ENCODE results near the gene FBLIM1.

FBLIM1 gene

GRCh38 chr1:15765495-15766194 is 7.0 kb downstream of the FBLIM1 start:
- no peak for DNase-seq (ENCODE audit: low read depth)
- no peak for TF ChIP-seq MAX (IDR thresholded peaks at IDR 0.05; ENCODE audit: low read depth, low read length)
- TF ChIP-seq POLR2A (IDR thresholded peaks at IDR 0.05; ENCODE audit: extremely low read depth, insufficient read length): no peak
- no peak for TF ChIP-seq CTCF (IDR thresholded peaks at IDR 0.05; ENCODE audit: low read depth, low read length)
- TF ChIP-seq MYC (IDR thresholded peaks at IDR 0.05; ENCODE audit: low read depth, low read length): no peak
- no peak overlapping the region for H3K4me3 ChIP-seq (ENCODE audit: low read depth, low read length)

- no peak for DNase-seq (ENCODE audit: low read depth)
- no peak overlapping the region for H3K4me3 ChIP-seq (ENCODE audit: low read depth, low read length)
- TF ChIP-seq MYC (IDR thresholded peaks at IDR 0.05; ENCODE audit: low read depth, low read length) (no peak), POLR2A (IDR thresholded peaks at IDR 0.05; ENCODE audit: extremely low read depth, insufficient read length) (no peak), MAX (IDR thresholded peaks at IDR 0.05; ENCODE audit: low read depth, low read length) (no peak), CTCF (IDR thresholded peaks at IDR 0.05; ENCODE audit: low read depth, low read length) (no peak)
These were observed 9.3 kb downstream of the FBLIM1 start for GRCh38 chr1:15767941-15768340.

GRCh38 chr1:15768388-15768787 is 9.8 kb downstream of the FBLIM1 start:
- no peak overlapping the region for H3K4me3 ChIP-seq (ENCODE audit: low read depth, low read length)
- no peak for DNase-seq (ENCODE audit: low read depth)
- TF ChIP-seq POLR2A (IDR thresholded peaks at IDR 0.05; ENCODE audit: extremely low read depth, insufficient read length) (no peak), CTCF (IDR thresholded peaks at IDR 0.05; ENCODE audit: low read depth, low read length) (no peak), MAX (IDR thresholded peaks at IDR 0.05; ENCODE audit: low read depth, low read length) (no peak), MYC (IDR thresholded peaks at IDR 0.05; ENCODE audit: low read depth, low read length) (no peak)

DNA sequence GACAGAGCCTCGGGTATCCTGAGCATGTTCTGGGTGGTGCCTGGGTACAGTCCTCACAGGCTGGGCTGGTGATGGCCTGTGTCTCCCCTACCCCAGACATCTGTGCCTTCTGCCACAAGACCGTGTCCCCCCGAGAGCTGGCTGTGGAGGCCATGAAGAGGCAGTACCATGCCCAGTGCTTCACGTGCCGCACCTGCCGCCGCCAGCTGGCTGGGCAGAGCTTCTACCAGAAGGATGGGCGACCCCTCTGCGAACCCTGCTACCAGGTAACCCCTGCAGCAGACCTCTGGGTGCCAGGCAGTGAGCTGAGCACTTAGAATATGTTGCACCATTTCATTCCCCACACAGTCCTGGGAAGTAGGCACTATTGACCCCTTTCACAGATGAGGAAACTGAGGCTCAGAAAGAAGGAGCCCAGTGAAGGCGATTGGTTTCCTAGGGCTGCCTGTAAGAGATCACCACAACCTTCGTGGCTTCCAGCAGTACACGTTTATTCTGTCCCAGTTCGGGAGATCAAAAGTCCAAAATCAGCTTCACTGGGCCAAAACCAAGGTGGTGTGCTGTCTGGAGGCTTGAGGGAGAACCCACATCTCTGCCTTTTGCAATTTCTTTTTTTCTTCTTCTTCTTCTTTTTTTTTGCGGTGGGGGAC is 11.8 kb downstream of the FBLIM1 start:
- no peak overlapping the region for H3K4me3 ChIP-seq (ENCODE audit: low read depth, low read length)
- TF ChIP-seq POLR2A (IDR thresholded peaks at IDR 0.05; ENCODE audit: extremely low read depth, insufficient read length) (no peak), CTCF (IDR thresholded peaks at IDR 0.05; ENCODE audit: low read depth, low read length) (no peak), MYC (IDR thresholded peaks at IDR 0.05; ENCODE audit: low read depth, low read length) (no peak)
- no peak for DNase-seq (ENCODE audit: low read depth)

- TF ChIP-seq CTCF (IDR thresholded peaks at IDR 0.05; ENCODE audit: low read depth, low read length): no peak
- TF ChIP-seq POLR2A (IDR thresholded peaks at IDR 0.05; ENCODE audit: extremely low read depth, insufficient read length): no peak
- TF ChIP-seq MAX (IDR thresholded peaks at IDR 0.05; ENCODE audit: low read depth, low read length): no peak
- no peak for TF ChIP-seq MYC (IDR thresholded peaks at IDR 0.05; ENCODE audit: low read depth, low read length)
- no peak overlapping the region for H3K4me3 ChIP-seq (ENCODE audit: low read depth, low read length)
- DNase-seq (ENCODE audit: low read depth): no peak
These were observed 13.4 kb downstream of the FBLIM1 start for GRCh38 chr1:15771836-15772515.
